IPS DF 19.7 (cell line): Measurements from ENCODE around the gene RPS27A.
A peak's percentile ranks its signal among the peaks of the same experiment; 100 is the strongest.
"Not testable (repeated sequence)": the region's sequence is repeated elsewhere in the genome, so short reads cannot be mapped to it uniquely, and the experiment has no call there.

Experiments used
- DNase-seq: peaks from one replicate; pipeline ENCODE4 v3.0.0-alpha.2; 2013; ENCODE audit warnings: low read depth, low spot score

The RPS27A gene

DNA sequence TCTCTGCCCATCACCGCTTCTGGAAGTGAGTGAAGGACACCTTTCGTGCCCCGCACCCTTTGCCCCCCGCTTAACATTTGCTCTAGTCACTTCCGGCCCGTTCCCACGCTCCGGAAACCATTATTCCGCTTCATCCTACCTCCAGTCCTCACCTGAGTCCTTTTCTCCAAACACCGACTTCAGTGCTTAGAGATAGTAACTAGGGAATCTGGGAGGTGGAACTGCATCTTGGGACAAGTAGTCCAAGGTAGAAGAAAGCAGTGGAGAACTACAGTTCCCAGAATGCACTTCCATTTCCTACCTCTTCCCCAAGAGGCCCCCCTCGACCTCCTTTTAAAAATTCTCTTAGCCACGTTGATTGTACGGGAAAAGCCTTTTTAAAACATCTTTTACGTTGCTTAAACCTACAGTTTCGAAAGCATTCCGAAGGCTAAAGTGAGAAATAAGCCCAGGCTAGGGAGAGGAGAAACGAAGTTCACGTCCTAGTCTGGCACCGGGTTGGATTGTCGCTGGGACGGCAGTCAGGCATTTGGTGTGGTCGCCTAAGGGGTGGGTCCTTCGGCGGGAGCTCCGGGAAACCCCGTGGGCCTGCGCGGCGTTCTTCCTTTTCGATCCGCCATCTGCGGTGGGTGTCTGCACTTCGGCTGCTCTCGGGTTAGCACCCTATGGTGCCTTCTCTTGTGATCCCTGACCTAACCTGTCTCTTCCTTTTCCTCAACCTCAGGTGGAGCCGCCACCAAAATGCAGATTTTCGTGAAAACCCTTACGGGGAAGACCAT, at the start of gene RPS27A, which contains the start of gene CLHC1:
Gene RPS27A, plus strand, starts transcription at position 605 of the 779 bp plus-strand sequence. Its CDS starts 137 bp downstream, at position 742.
Gene CLHC1, minus strand, starts transcription at position 210 of the 779 bp plus-strand sequence. CDS start 9,882 bp downstream, outside the sequence.
- DNase-seq = peak; percentile 100

GRCh38 chr2:55186837-55187236, 45.7 kb upstream of the RPS27A start:
- not testable (repeated sequence) for DNase-seq

DNA sequence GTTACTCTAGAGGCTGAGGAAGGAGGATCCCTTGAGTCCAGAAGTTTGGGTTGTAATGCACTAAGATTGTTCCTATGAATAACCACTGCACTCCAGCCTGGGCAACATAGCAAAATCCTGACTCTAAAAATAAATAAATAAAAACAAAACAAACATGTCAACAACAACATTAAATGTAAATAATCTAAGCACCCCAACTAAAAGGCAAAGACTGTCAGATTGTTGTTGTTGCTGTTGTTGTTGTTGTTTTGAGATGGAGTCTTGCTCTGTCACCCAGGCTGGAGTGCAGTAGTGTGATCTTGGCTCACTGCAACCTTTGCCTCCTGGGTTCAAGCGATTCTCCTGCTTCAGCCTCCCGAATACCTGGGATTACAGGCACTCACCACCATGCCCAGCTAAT, 40.6 kb upstream of the RPS27A start:
- not testable (repeated sequence) for DNase-seq

DNA sequence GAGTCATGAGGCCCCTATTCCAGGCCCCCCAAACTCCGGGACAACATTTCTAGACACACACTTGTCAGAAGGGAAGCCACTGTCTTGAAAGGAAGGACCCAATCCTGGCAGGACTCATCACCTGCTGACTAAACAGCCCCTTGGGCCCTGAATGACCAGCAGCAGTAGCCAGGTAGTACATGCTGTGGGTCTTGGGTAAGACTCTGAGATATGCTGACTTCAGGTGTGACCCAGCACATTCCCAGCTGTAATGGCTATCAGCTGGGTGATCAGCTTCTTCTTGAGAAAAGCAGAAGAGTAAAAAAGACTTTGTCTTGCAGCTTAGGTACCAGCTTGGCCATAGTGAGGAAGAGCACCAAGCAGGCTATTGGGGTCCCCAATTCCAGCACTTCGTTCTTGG, 36.0 kb upstream of the RPS27A start:
- DNase-seq = no peak

GRCh38 chr2:55200416-55200815, 32.1 kb upstream of the RPS27A start:
- DNase-seq = no peak

- DNase-seq = no peak
Measured at GRCh38 chr2:55204536-55204935, 28.0 kb upstream of the RPS27A start.

- no peak for DNase-seq
Measured at GRCh38 chr2:55204950-55205349, 27.5 kb upstream of the RPS27A start.

DNA sequence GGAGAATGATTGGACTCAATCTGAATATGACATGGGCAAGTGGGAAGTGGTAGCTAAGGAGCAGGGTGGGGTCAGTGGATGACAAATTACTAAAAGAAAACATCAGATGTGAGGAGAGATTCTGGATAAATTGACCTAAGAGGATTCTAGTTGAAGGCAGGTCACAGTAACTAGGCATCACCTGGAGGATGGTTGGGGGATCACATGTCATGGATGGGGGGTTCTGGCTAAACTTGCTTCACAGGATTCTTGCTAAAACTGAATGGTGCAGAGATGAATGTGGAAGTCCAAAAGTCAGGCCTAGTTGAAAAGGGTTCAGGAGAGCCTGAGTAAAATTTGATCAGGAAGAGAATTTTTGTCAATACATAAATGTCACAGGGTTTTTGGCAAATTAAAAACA, 18.7 kb upstream of the RPS27A start:
- DNase-seq = no peak

- DNase-seq = no peak
Measured at GRCh38 chr2:55223958-55224760, 8.3 kb upstream of the RPS27A start.

DNA sequence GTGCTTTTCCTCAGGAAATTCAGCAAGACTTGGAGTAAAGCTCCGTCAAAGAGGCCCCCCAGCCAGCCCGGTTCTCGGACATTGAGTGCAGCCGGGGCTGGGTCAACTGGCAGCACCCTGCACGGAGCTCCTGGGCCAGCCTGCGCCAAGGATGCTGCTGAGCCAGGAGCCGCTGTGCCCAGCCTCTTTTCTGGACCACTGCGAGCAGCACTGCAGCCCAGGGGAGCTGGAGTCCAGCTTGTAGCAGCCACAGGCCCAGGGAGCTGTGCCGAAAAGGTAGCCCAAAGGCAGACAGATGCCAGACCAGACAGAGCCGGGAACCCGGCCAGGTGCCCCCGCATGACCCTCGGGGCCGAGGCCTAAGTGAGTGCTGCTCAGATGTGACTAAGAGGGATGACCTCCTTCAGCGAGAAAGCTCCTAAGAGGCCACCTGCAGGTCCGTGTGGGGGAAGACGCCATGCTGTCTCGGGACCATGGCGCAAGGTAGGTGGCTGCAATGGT, 7.7 kb upstream of the RPS27A start:
- no peak for DNase-seq

GRCh38 chr2:55225481-55226020, 6.9 kb upstream of the RPS27A start:
- no peak for DNase-seq

- not testable (repeated sequence) for DNase-seq
Measured at GRCh38 chr2:55227437-55228225, 4.9 kb upstream of the RPS27A start.

DNA sequence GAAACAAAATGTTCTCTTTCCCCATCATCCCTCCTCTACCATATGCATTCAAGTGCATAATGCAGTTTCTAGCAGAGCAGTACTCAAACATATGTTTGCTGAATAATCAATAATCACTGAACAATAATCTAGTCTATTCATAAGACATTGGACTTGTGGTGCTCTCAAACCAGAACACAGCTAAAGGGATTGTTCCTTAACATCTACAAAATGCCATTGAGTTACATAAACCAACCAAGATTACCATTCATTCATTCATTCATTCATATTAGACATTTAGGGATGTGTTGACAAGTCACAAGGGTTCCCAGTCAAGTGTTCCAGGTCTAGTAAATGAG, 4.3 kb upstream of the RPS27A start:
- DNase-seq = no peak

GRCh38 chr2:55229221-55229620, 3.3 kb upstream of the RPS27A start:
- DNase-seq = no peak

GRCh38 chr2:55230551-55230950, 1.9 kb upstream of the RPS27A start:
- no peak for DNase-seq

- no peak for DNase-seq
Measured at GRCh38 chr2:55231546-55232083, 873 bp upstream of the RPS27A start.

GRCh38 chr2:55232863-55233657, 572 bp downstream of the RPS27A start:
- DNase-seq = no peak

- no peak for DNase-seq
Measured at GRCh38 chr2:55233658-55233940, 1.1 kb downstream of the RPS27A start.

- DNase-seq = no peak
Measured at GRCh38 chr2:55235724-55236538, 3.4 kb downstream of the RPS27A start.
